ENCODE results near the gene POLR2J3. TPM values are rescaled to one million over a fixed set of nuclear protein-coding genes. Genes with fewer than 3 reads are reported as not detected.
"Not testable (repeated sequence)": the region's sequence is repeated elsewhere in the genome, so short reads cannot be mapped to it uniquely, and the experiment has no call there.

The POLR2J3 gene
- total RNA-seq, 1 donor = 23.9 TPM

GRCh38 chr7:102540604-102541003 is 31.8 kb downstream of the POLR2J3 start:
- H3K27ac ChIP-seq (ENCODE audit: low read depth, low read length); H3K9me3 ChIP-seq (ENCODE audit: low read depth, low read length); H4K20me1 ChIP-seq (ENCODE audit: insufficient read depth, low read length); H2AFZ ChIP-seq (ENCODE audit: low read length); H3K4me1 ChIP-seq (ENCODE audit: insufficient read depth, low read length); H3K4me3 ChIP-seq (ENCODE audit: insufficient read depth, low read length); H3K79me2 ChIP-seq (ENCODE audit: insufficient read depth, low read length); DNase-seq (ENCODE audit: insufficient read length, low spot score, missing footprints); H3K4me2 ChIP-seq (ENCODE audit: insufficient read depth, low read length); H3K36me3 ChIP-seq (ENCODE audit: insufficient read depth, low read length); H3K27me3 ChIP-seq (ENCODE audit: insufficient read depth, low read length): not testable (repeated sequence)

- DNase-seq (ENCODE audit: insufficient read length, low spot score, missing footprints); H3K4me3 ChIP-seq (ENCODE audit: insufficient read depth, low read length); H3K36me3 ChIP-seq (ENCODE audit: insufficient read depth, low read length); H3K27me3 ChIP-seq (ENCODE audit: insufficient read depth, low read length); H3K79me2 ChIP-seq (ENCODE audit: insufficient read depth, low read length); H3K9me3 ChIP-seq (ENCODE audit: low read depth, low read length); H3K27ac ChIP-seq (ENCODE audit: low read depth, low read length); H4K20me1 ChIP-seq (ENCODE audit: insufficient read depth, low read length); H3K4me2 ChIP-seq (ENCODE audit: insufficient read depth, low read length); H3K4me1 ChIP-seq (ENCODE audit: insufficient read depth, low read length); H2AFZ ChIP-seq (ENCODE audit: low read length): not testable (repeated sequence)
Observed at GRCh38 chr7:102535062-102535615, 37.2 kb downstream of the POLR2J3 start.

- not testable (repeated sequence) for H2AFZ ChIP-seq (ENCODE audit: low read length); H3K4me2 ChIP-seq (ENCODE audit: insufficient read depth, low read length); H3K79me2 ChIP-seq (ENCODE audit: insufficient read depth, low read length); H3K4me3 ChIP-seq (ENCODE audit: insufficient read depth, low read length); DNase-seq (ENCODE audit: insufficient read length, low spot score, missing footprints); H3K27ac ChIP-seq (ENCODE audit: low read depth, low read length); H3K9me3 ChIP-seq (ENCODE audit: low read depth, low read length); H3K4me1 ChIP-seq (ENCODE audit: insufficient read depth, low read length); H4K20me1 ChIP-seq (ENCODE audit: insufficient read depth, low read length); H3K27me3 ChIP-seq (ENCODE audit: insufficient read depth, low read length); H3K36me3 ChIP-seq (ENCODE audit: insufficient read depth, low read length)
Observed at GRCh38 chr7:102532127-102532526, 40.3 kb downstream of the POLR2J3 start.

- not testable (repeated sequence) for DNase-seq (ENCODE audit: insufficient read length, low spot score, missing footprints); H3K79me2 ChIP-seq (ENCODE audit: insufficient read depth, low read length); H3K27me3 ChIP-seq (ENCODE audit: insufficient read depth, low read length); H3K9me3 ChIP-seq (ENCODE audit: low read depth, low read length); H3K4me3 ChIP-seq (ENCODE audit: insufficient read depth, low read length); H3K4me1 ChIP-seq (ENCODE audit: insufficient read depth, low read length); H3K27ac ChIP-seq (ENCODE audit: low read depth, low read length); H3K4me2 ChIP-seq (ENCODE audit: insufficient read depth, low read length); H2AFZ ChIP-seq (ENCODE audit: low read length); H4K20me1 ChIP-seq (ENCODE audit: insufficient read depth, low read length); H3K36me3 ChIP-seq (ENCODE audit: insufficient read depth, low read length)
Observed at GRCh38 chr7:102531583-102531982, 40.8 kb downstream of the POLR2J3 start.

- not testable (repeated sequence) for H4K20me1 ChIP-seq (ENCODE audit: insufficient read depth, low read length); H3K36me3 ChIP-seq (ENCODE audit: insufficient read depth, low read length); H3K27me3 ChIP-seq (ENCODE audit: insufficient read depth, low read length); H3K79me2 ChIP-seq (ENCODE audit: insufficient read depth, low read length); H3K27ac ChIP-seq (ENCODE audit: low read depth, low read length); H3K4me2 ChIP-seq (ENCODE audit: insufficient read depth, low read length); DNase-seq (ENCODE audit: insufficient read length, low spot score, missing footprints); H3K4me3 ChIP-seq (ENCODE audit: insufficient read depth, low read length); H3K4me1 ChIP-seq (ENCODE audit: insufficient read depth, low read length); H3K9me3 ChIP-seq (ENCODE audit: low read depth, low read length); H2AFZ ChIP-seq (ENCODE audit: low read length)
Observed at GRCh38 chr7:102527822-102528793, 44.3 kb downstream of the POLR2J3 start.

- not testable (repeated sequence) for H3K9me3 ChIP-seq (ENCODE audit: low read depth, low read length); H3K27me3 ChIP-seq (ENCODE audit: insufficient read depth, low read length); H3K4me2 ChIP-seq (ENCODE audit: insufficient read depth, low read length); H2AFZ ChIP-seq (ENCODE audit: low read length); H3K79me2 ChIP-seq (ENCODE audit: insufficient read depth, low read length); DNase-seq (ENCODE audit: insufficient read length, low spot score, missing footprints); H3K4me1 ChIP-seq (ENCODE audit: insufficient read depth, low read length); H3K27ac ChIP-seq (ENCODE audit: low read depth, low read length); H3K36me3 ChIP-seq (ENCODE audit: insufficient read depth, low read length); H3K4me3 ChIP-seq (ENCODE audit: insufficient read depth, low read length); H4K20me1 ChIP-seq (ENCODE audit: insufficient read depth, low read length)
Observed at GRCh38 chr7:102527182-102527581, 45.2 kb downstream of the POLR2J3 start.

- H3K27ac ChIP-seq (ENCODE audit: low read depth, low read length); H3K4me1 ChIP-seq (ENCODE audit: insufficient read depth, low read length); H4K20me1 ChIP-seq (ENCODE audit: insufficient read depth, low read length); DNase-seq (ENCODE audit: insufficient read length, low spot score, missing footprints); H2AFZ ChIP-seq (ENCODE audit: low read length); H3K9me3 ChIP-seq (ENCODE audit: low read depth, low read length); H3K27me3 ChIP-seq (ENCODE audit: insufficient read depth, low read length); H3K36me3 ChIP-seq (ENCODE audit: insufficient read depth, low read length); H3K4me2 ChIP-seq (ENCODE audit: insufficient read depth, low read length); H3K4me3 ChIP-seq (ENCODE audit: insufficient read depth, low read length); H3K79me2 ChIP-seq (ENCODE audit: insufficient read depth, low read length): not testable (repeated sequence)
Observed at GRCh38 chr7:102524803-102525202, 47.6 kb downstream of the POLR2J3 start.

- not testable (repeated sequence) for H3K4me3 ChIP-seq (ENCODE audit: insufficient read depth, low read length); DNase-seq (ENCODE audit: insufficient read length, low spot score, missing footprints); H3K4me1 ChIP-seq (ENCODE audit: insufficient read depth, low read length); H3K36me3 ChIP-seq (ENCODE audit: insufficient read depth, low read length); H3K27ac ChIP-seq (ENCODE audit: low read depth, low read length); H3K79me2 ChIP-seq (ENCODE audit: insufficient read depth, low read length); H2AFZ ChIP-seq (ENCODE audit: low read length); H3K9me3 ChIP-seq (ENCODE audit: low read depth, low read length); H4K20me1 ChIP-seq (ENCODE audit: insufficient read depth, low read length); H3K27me3 ChIP-seq (ENCODE audit: insufficient read depth, low read length); H3K4me2 ChIP-seq (ENCODE audit: insufficient read depth, low read length)
Observed at GRCh38 chr7:102520797-102521196, 51.6 kb downstream of the POLR2J3 start.

Data from osteoblast (primary cell).